Measurements from ENCODE around the gene VTI1A.

GRCh38 chr10:112832959-112833358, 385.9 kb downstream of the VTI1A start:
- TF ChIP-seq POLR2A (IDR thresholded peaks at IDR 0.05; ENCODE audit: low read length) (no peak), GATA1 (IDR thresholded peaks at IDR 0.05; ENCODE audit: low read depth, low read length) (no peak)

All from erythroblast (primary cell).